ENCODE results near the gene CES4A.

DNA sequence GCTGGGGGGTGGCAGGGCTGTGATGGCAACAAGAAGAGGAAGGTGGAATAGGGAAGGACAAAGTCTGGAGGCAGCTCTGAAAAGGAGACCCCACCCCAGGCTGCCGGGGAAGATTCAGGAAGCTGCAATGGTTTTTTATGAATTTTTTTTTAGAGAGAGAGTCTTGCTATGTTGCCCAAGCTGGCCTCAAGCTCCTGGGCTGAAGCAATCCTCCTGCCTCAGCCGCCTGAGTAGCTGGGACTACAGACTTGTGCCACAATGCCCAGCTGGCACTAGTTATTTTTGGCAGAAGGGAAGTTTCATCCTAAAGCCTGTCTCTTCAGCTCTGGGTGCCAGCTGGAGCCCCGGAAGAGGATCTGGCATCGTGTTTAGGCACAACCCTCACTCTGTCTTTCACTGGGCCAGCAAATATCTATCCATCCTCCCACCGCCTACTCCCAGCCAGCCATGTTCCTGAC lies 28.7 kb upstream of the CES4A start:
- TF ChIP-seq, protein P1, sequence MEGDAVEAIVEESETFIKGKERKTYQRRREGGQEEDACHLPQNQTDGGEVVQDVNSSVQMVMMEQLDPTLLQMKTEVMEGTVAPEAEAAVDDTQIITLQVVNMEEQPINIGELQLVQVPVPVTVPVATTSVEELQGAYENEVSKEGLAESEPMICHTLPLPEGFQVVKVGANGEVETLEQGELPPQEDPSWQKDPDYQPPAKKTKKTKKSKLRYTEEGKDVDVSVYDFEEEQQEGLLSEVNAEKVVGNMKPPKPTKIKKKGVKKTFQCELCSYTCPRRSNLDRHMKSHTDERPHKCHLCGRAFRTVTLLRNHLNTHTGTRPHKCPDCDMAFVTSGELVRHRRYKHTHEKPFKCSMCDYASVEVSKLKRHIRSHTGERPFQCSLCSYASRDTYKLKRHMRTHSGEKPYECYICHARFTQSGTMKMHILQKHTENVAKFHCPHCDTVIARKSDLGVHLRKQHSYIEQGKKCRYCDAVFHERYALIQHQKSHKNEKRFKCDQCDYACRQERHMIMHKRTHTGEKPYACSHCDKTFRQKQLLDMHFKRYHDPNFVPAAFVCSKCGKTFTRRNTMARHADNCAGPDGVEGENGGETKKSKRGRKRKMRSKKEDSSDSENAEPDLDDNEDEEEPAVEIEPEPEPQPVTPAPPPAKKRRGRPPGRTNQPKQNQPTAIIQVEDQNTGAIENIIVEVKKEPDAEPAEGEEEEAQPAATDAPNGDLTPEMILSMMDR (conservative IDR thresholded peaks at IDR 0.05 in 1 of 2, IDR thresholded peaks at IDR 0.05 in 1 of 2; ENCODE audit: low read depth in 1 of 2, low read length in 2 of 2): no peak
- TF ChIP-seq EZH2 (IDR thresholded peaks at IDR 0.05; ENCODE audit: low read length, missing control alignments): no peak

Data from fibroblast of lung (primary cell).